KMS-11 (cell line): Measurements from ENCODE around the gene AVEN.
"Not testable (repeated sequence)": the region's sequence is repeated elsewhere in the genome, so short reads cannot be mapped to it uniquely, and the experiment has no call there.

ENCODE experiments used
- H2AFZ ChIP-seq: fragments of 200-600 bp; sonication (generic); 2 replicates; pipeline ENCODE4 v1.6.1; 2016; ENCODE audit warnings: antibody characterized with exemption, mixed run types, low read depth
- H3K27ac ChIP-seq: fragments of 200-600 bp; sonication (generic); 2 replicates; pipeline ENCODE4 v1.6.1; 2016; ENCODE audit warnings: mild to moderate bottlenecking, mixed run types
- H3K27me3 ChIP-seq: fragments of 200-600 bp; sonication (generic); 2 replicates; pipeline ENCODE4 v1.6.1; 2017; ENCODE audit warnings: mild to moderate bottlenecking, low read depth, mixed run types, moderate library complexity; ENCODE audit not compliant: insufficient read depth
- H3K36me3 ChIP-seq: fragments of 200-600 bp; sonication (generic); 2 replicates; pipeline ENCODE4 v1.6.1; 2017; ENCODE audit warnings: mild to moderate bottlenecking, mixed run types; ENCODE audit not compliant: insufficient read depth
- H3K4me1 ChIP-seq: fragments of 200-600 bp; sonication (generic); 2 replicates; pipeline ENCODE4 v1.6.1; 2016; ENCODE audit warnings: mild to moderate bottlenecking, low read depth, mixed run types; ENCODE audit not compliant: poor library complexity, severe bottlenecking
- H3K4me2 ChIP-seq: fragments of 200-600 bp; sonication (generic); 2 replicates; pipeline ENCODE4 v1.7.0; 2016; ENCODE audit warnings: mild to moderate bottlenecking, mixed run types
- H3K4me3 ChIP-seq: fragments of 200-600 bp; sonication (generic); IDR thresholded peaks from 2 replicates; pipeline ENCODE4 v1.6.1; 2017; ENCODE audit warnings: low read depth, low read length, mixed read lengths; ENCODE audit not compliant: insufficient read depth
- H3K79me2 ChIP-seq: fragments of 200-600 bp; sonication (generic); 2 replicates; pipeline ENCODE4 v1.6.1; 2016; ENCODE audit warnings: low read depth, mixed run types; ENCODE audit not compliant: insufficient read depth
- H3K9ac ChIP-seq: fragments of 200-600 bp; sonication (generic); 2 replicates; pipeline ENCODE4 v1.6.1; 2016; ENCODE audit warnings: mild to moderate bottlenecking, mixed run types
- H4K20me1 ChIP-seq: fragments of 200-600 bp; sonication (generic); 2 replicates; pipeline ENCODE4 v1.6.1; 2016; ENCODE audit warnings: mild to moderate bottlenecking, mixed run types; ENCODE audit not compliant: insufficient read depth
- TF ChIP-seq, protein P1 (sequence below): fragments of 200-600 bp; sonication (generic); conservative IDR thresholded peaks from 2 replicates; pipeline ENCODE4 v1.6.1; 2017; ENCODE audit warnings: low read depth, mild to moderate bottlenecking, antibody characterized with exemption, low read length, moderate library complexity, mixed read lengths

Gene AVEN

DNA sequence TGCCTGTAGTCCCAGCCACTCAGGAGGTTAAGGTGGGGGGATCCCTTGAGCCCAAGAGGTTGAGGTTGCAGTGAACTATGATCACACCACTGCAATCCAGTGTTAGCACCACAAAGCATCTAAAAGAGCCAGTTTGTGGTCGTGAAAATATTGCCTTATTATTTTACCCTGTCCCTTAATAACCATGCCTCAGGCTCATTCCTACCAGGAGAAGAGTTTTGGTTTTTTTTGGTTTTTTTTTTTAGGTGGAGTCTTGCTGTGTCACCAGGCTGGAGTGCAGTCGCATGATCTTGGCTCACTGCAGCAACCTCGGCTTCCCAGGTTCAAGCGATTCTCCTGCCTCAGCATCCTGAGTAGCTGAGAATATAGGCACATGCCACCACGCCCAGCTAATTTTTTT lies 17.9 kb upstream of the AVEN start:
- H4K20me1 ChIP-seq, result no peaks in the 10 kb centered on the region
- no peak overlapping the region for H3K4me2 ChIP-seq
- H3K9ac ChIP-seq, result no peak overlapping the region
- no peaks in the 10 kb centered on the region for H3K27me3 ChIP-seq
- no peak overlapping the region for H3K27ac ChIP-seq
- no peaks in the 10 kb centered on the region for H3K36me3 ChIP-seq
- H3K4me1 ChIP-seq, result no peaks in the 10 kb centered on the region
- TF ChIP-seq, protein P1, sequence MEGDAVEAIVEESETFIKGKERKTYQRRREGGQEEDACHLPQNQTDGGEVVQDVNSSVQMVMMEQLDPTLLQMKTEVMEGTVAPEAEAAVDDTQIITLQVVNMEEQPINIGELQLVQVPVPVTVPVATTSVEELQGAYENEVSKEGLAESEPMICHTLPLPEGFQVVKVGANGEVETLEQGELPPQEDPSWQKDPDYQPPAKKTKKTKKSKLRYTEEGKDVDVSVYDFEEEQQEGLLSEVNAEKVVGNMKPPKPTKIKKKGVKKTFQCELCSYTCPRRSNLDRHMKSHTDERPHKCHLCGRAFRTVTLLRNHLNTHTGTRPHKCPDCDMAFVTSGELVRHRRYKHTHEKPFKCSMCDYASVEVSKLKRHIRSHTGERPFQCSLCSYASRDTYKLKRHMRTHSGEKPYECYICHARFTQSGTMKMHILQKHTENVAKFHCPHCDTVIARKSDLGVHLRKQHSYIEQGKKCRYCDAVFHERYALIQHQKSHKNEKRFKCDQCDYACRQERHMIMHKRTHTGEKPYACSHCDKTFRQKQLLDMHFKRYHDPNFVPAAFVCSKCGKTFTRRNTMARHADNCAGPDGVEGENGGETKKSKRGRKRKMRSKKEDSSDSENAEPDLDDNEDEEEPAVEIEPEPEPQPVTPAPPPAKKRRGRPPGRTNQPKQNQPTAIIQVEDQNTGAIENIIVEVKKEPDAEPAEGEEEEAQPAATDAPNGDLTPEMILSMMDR, result no peak
- no peak overlapping the region for H2AFZ ChIP-seq
- H3K79me2 ChIP-seq, result no peaks in the 10 kb centered on the region
- no peak overlapping the region for H3K4me3 ChIP-seq

- no peak overlapping the region for H2AFZ ChIP-seq
- H3K9ac ChIP-seq, result no peak overlapping the region
- no peaks in the 10 kb centered on the region for H3K4me1 ChIP-seq
- no peak overlapping the region for H3K4me3 ChIP-seq
- no peaks in the 10 kb centered on the region for H3K79me2 ChIP-seq
- H3K27me3 ChIP-seq, result no peaks in the 10 kb centered on the region
- H3K36me3 ChIP-seq, result no peaks in the 10 kb centered on the region
- no peak overlapping the region for H3K4me2 ChIP-seq
- TF ChIP-seq, protein P1, result no peak
- H3K27ac ChIP-seq, result no peak overlapping the region
- H4K20me1 ChIP-seq, result no peaks in the 10 kb centered on the region
Measured at GRCh38 chr15:34055868-34056595, 17.0 kb upstream of the AVEN start.

- Histone ChIP-seq H3K36me3 (no peaks in the 10 kb centered on the region), H3K9ac (no peak overlapping the region), H3K79me2 (no peaks in the 10 kb centered on the region)
Measured at GRCh38 chr15:34054081-34054707, 15.2 kb upstream of the AVEN start.

DNA sequence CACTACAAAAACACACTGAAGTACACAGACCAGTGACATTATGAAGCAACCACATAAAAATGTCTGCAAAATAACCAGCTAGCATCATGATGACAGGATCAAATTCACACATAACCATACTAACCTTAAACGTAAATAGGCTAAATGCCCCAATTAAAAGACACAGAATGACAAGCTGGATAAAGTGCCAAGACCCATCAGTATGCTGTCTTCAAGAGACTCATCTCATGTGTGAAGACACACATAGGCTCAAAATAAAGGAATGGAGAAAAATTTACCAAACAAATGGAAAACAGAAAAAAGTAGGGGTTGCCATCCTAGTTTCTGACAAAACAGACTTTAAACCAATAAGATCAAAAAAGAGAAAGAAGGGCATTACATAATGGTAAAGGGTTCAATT lies 11.4 kb upstream of the AVEN start:
- H3K4me2 ChIP-seq, H2AFZ ChIP-seq, H3K27ac ChIP-seq, H3K27me3 ChIP-seq, H3K36me3 ChIP-seq, H3K9ac ChIP-seq, H3K4me1 ChIP-seq, H3K79me2 ChIP-seq, H4K20me1 ChIP-seq, H3K4me3 ChIP-seq: not testable (repeated sequence)

More at GRCh38 chr15:34054081-34054707, 15.2 kb upstream of the AVEN start:
- Histone ChIP-seq H2AFZ (no peak overlapping the region), H3K27ac (no peak overlapping the region), H3K27me3 (no peaks in the 10 kb centered on the region), H3K4me1 (no peaks in the 10 kb centered on the region), H4K20me1 (no peaks in the 10 kb centered on the region), H3K4me3 (no peak overlapping the region), H3K4me2 (no peak overlapping the region)
- TF ChIP-seq, protein P1, result no peak

GRCh38 chr15:34049112-34049511 lies 10.1 kb upstream of the AVEN start:
- TF ChIP-seq, protein P1, result no peak
- H3K27ac ChIP-seq, result no peak overlapping the region
- no peaks in the 10 kb centered on the region for H3K79me2 ChIP-seq
- H2AFZ ChIP-seq, result no peak overlapping the region
- no peaks in the 10 kb centered on the region for H3K4me1 ChIP-seq
- no peak overlapping the region for H3K9ac ChIP-seq
- no peaks in the 10 kb centered on the region for H4K20me1 ChIP-seq
- no peak overlapping the region for H3K4me3 ChIP-seq
- no peaks in the 10 kb centered on the region for H3K27me3 ChIP-seq
- H3K4me2 ChIP-seq, result no peak overlapping the region
- no peaks in the 10 kb centered on the region for H3K36me3 ChIP-seq
